ENCODE measurements around the gene KCNJ18.
"Not testable (repeated sequence)": the region's sequence is repeated elsewhere in the genome, so short reads cannot be mapped to it uniquely, and the experiment has no call there.

DNA sequence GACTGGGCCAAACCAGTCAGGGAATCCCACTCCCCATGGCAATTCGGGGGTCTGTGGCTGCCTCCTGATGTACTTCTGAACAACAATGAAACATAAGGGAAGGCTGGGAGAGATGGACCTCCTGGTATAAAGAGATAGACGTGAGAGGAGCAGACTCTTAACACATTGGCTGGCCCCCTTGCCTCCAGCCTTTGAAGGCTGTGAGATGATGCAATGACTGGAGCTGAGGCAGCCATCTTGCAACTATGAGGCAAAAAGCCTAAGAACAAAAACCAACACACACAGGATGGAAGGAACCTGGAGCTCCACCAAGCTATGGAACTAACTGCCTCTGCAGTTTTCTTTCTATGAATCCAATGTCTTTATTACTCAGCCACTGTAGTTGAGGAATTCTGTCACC lies 58.8 kb downstream of the KCNJ18 start:
- TF ChIP-seq FOSL1 (tag; conservative IDR thresholded peaks at IDR 0.05); TCF7 (IDR thresholded peaks at IDR 0.05; ENCODE audit: borderline replicate concordance); ARID2 (IDR thresholded peaks at IDR 0.05); BRD4 (IDR thresholded peaks at IDR 0.05); C11orf30 (IDR thresholded peaks at IDR 0.05; ENCODE audit: low read depth); SPI1 (IDR thresholded peaks at IDR 0.05; ENCODE audit: borderline replicate concordance, low read depth, low read length): not testable (repeated sequence)
- TF ChIP-seq, protein P1, sequence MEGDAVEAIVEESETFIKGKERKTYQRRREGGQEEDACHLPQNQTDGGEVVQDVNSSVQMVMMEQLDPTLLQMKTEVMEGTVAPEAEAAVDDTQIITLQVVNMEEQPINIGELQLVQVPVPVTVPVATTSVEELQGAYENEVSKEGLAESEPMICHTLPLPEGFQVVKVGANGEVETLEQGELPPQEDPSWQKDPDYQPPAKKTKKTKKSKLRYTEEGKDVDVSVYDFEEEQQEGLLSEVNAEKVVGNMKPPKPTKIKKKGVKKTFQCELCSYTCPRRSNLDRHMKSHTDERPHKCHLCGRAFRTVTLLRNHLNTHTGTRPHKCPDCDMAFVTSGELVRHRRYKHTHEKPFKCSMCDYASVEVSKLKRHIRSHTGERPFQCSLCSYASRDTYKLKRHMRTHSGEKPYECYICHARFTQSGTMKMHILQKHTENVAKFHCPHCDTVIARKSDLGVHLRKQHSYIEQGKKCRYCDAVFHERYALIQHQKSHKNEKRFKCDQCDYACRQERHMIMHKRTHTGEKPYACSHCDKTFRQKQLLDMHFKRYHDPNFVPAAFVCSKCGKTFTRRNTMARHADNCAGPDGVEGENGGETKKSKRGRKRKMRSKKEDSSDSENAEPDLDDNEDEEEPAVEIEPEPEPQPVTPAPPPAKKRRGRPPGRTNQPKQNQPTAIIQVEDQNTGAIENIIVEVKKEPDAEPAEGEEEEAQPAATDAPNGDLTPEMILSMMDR (IDR thresholded peaks at IDR 0.05 in 2 of 3, conservative IDR thresholded peaks at IDR 0.05 in 1 of 3; ENCODE audit: insufficient read depth in 2 of 3, low read depth in 1 of 3, low read length in 3 of 3), result not testable (repeated sequence)

Data from K562 (cell line).